DMS79 treated with DMSO at 0.1 percent for 48 hours (cell line): ENCODE measurements around the gene GGTLC1.
"Not testable (repeated sequence)": the region's sequence is repeated elsewhere in the genome, so short reads cannot be mapped to it uniquely, and the experiment has no call there.

ENCODE experiments used
- DNase-seq: peaks from one replicate; lab custom pipeline; 2025; lab: John Stamatoyannopoulos, UW

The GGTLC1 gene

DNA sequence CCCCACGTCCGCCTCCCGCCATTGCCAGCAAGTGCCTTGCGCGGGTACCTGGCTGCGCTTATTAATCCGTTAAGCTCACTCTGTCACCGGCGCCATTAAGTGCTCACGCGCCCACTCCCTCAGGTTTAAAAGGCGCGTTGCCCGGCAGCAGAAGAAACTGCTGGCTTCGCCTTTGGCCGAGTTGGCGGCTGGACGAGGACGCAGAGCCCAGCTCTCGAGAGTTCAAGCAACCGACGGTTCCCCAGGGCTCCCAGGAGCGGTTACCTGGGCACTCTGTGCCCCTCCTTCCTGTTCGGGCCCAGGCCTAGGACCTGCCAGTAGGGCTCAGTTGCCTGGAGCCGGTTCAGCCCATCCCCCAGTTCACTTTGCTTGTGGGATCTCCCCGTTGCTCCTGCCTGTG lies at the start of gene GGTLC1:
TSS of gene GGTLC1 (minus strand) at position 219 of the 400 bp plus-strand sequence. CDS start 2,168 bp downstream, outside the sequence.
- no peak for DNase-seq

DNA sequence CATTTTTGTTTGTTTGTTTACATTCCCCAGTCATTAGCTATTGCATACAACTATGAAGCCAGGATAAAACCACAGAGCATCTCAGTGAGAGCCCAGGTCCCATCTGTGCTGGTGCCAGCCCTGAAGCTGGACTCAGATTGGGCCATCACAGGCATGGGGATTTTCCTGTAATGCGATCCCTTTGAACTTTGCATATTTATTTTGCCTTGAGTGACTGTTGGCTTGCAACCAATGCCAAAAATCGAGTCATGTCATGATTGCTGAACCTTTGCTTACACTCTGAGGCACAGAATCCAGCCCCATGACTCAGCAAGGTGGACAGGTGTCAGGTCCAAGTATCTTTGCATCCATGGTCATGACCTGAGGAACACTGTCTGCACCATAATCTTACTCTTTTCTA lies 46.2 kb upstream of the GGTLC1 start:
- peak; percentile 3 for DNase-seq

DNA sequence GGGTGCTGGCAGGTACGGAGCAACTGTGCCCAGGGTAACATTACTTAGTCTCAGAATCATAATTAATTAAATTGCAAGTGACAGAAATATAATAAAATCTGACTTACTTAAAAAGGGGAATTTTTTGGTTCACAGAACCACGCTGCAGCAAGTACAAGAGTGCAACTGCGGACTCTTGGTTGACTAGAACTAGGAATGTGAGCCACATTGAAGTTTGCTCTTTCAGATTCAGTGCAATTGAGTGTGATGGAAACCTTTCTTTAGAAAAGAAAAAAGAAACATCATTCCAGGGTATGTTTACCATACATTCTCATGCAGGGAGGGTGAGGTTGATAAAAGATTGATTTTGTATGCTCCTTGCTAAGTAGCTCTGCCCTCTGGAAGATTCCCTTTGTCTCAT lies 45.0 kb upstream of the GGTLC1 start:
- DNase-seq: no peak

DNA sequence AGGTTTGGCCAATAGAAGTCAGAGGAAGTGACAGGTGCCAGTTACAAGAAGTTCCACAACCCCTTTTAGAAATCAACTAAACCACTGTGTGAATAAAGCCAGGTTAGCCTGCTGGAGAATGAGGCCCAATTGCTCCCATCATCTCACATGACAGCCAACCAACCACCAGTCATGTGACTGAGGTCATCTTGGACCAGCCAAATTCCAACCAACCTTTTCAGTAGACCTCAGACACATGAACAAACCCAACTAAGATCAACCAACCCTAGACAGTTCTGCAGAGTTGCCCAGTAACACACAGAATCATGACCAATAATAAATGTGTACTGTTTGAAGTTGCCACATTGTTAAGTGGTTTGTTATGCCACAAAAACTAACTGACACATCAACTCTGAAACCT lies 44.6 kb upstream of the GGTLC1 start:
- no peak for DNase-seq

DNA sequence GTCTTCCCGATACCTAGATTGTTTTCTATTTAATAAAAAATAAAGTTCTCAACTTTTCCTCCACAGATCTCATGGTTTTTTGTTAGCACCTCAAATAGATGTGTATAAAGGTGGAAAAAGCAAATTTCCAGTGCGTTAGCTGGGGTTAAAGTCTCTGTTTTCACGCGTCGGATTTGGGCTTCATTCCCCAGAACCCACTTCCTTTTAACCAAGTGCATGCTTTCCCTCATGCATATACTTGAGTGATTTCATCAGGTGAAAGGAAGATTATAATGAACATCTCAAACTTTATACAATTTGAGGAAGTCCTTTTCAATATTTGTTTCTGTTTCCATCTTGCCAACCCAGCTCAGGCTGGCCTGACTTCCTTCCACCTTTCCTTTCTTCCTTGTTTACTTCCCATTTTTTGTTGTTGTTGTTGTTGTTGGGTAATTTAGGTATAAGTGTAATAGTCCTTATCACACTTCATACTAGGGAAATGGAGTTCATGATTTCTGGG lies 43.9 kb upstream of the GGTLC1 start:
- DNase-seq: no peak

DNA sequence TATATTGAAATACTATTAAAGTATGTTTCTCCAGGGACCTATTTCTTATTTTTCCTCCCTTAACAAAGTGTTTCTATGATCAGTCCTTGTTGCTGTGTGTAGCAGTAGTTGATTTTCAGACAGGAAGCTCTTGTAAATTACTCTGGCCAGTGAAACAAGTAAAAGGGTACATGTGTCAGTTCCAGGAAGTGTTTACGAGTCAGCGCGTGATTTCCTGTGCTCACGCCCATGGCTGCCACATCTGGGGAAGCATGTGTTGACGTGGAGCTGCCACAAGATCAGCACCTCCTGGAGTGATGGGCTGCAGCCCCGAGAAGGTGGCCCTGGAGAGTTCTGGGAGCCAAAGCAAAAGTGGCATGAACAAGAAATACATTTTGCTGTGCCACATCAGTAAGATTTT lies 38.6 kb upstream of the GGTLC1 start:
- DNase-seq: no peak

DNA sequence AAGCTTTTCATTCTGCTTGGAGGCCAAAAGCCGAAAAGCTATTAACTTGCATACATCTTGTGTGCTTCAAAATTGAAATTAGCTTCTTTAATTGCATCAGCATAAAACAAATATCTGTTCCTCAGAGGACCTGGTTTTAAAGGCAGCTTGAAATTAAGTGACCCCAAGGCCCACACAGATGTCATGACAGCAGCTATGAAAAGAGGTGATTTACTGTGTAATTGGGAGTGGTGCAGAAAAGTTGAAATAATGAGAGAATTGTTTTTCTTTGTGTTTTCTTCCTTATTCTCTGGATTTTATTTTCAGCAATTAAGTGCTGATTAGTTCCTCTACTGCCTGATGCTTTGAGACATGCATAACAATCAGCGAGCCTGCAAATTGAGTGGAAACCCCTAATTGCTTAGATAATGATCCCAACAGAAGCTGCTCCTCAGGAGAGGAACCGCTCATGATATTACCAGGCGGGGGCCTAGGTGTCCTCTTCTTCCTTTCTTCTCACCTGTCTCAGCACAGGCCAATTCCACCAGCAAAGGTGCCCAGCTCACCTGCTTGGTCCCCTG lies 34.1 kb upstream of the GGTLC1 start:
- no peak for DNase-seq

DNA sequence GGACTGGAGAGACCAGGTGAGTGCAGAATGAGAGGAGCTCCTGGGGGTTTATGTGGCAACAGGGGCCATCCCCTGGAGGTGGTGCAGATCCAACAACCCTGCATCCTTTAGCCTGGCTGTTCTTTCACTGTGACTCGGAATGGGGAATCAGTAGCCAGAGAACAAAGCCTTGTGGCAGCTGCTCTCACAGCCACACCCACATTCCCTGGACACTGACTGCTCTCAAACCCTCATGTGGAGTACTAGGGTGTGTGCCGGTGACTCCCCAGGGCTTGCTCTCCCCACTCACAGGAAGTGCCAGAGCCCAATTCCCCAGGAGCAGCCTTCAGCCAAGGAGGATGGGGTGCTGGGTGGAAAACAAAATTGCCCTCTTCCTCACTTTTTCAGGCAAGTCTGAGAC lies 30.2 kb upstream of the GGTLC1 start:
- DNase-seq: no peak

DNA sequence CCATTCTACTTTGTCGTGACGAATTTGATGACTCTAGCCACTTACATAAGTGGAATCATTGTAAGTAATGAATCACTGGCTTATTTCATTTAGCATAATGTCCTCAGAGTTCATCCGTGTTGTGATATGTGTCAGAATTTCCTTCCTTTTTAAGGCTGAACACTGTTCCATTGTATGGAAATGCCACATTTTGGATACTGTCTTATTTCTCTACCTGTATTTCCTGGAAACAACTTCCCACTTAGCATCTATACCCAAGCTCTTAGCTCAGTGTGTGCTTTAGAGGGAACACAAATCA lies 28.8 kb upstream of the GGTLC1 start:
- DNase-seq: no peak

DNA sequence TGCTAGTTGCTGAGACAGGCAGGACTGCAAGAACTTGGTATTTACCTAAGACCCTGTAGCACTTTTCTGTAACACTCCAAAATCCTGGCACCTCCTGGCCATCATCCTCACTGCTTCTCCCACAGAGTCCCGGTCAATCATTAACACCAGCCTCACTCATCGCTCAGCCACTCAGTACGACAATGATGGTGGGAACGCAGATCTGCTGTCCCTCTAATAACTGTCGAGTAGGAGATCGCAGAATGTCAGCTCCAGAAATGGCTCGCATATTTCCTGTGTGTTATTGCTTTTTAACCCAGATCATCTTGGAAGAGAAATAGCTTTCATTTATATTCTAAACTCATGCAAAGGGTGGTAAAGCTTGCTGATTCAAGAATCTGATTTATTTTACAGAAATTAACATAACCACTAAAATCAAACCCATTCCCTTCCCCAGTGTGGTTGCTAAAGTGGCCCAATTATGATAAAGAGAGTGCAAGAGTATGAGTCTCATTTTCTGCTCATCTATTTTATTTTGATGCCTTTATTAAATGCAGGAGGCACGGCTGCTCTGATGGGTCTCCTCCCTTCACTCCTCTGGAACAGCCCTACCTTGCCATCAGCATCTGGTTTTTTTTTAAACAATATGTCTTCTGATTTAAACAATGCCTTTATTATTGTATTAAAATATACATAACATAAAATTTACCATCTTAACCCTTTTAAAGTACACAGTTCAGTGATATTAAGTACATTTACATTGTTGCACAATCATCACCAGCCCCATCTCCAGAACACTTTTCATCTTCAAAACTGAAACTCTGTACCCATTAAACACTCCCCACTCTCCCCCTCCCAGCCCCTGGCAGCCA lies 28.3 kb upstream of the GGTLC1 start:
- DNase-seq: no peak

DNA sequence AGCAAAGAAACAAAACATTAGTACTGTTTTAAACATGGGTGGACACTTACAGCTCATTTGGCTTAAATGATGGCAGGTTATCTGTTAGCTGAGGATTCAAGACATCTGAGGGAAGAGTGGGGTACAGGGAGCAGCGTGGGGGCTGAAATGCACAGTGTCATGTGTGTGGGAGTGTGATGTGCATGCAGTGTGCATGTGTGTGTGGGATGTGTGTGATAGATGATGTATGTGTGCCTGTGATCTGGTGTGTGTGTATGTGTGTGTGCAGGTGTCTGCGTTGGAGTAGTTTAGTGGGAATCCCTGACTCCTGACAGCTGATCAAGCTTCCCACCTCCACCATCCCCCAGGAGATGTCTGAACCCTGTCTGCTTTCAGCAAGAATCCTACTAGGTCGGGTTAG lies 25.4 kb upstream of the GGTLC1 start:
- DNase-seq: no peak

DNA sequence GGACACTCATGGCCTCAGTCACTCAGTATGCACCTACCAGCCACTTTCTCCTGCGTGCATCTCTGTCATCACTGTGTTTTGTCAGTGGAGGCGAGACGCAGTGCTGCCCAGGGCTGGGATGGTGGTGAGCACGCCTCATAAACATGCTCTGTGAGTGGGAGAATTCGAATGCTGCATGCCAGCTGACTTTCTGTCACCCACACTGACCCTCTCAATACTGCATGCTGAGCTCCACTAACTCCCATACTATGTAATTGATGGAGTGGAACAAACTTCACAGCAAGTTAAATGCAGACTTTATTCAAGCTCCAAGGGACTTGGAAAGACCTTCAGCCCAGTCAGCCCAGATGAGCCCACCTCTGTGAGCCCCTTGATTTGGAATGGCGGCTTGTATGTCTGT lies 22.7 kb upstream of the GGTLC1 start:
- no peak for DNase-seq

DNA sequence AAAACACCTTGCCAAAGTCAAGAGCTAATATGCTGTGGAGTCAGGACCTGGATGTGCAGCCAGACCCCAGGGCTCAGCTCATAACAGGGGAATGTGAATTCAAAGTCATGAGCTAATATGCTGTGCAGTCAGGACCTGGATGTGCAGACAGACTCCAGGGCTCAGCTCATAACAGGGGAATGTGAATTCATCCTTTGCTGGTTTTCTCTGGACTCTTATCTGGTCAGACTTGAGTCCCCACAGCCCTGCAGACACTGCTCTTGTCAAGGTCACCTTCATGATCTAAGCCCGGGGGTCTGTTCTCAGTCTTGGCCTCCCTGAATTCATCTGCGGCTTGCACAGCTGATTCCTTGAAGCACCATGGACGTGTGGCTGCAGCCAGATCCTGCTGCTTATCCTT lies 19.2 kb upstream of the GGTLC1 start:
- no peak for DNase-seq

DNA sequence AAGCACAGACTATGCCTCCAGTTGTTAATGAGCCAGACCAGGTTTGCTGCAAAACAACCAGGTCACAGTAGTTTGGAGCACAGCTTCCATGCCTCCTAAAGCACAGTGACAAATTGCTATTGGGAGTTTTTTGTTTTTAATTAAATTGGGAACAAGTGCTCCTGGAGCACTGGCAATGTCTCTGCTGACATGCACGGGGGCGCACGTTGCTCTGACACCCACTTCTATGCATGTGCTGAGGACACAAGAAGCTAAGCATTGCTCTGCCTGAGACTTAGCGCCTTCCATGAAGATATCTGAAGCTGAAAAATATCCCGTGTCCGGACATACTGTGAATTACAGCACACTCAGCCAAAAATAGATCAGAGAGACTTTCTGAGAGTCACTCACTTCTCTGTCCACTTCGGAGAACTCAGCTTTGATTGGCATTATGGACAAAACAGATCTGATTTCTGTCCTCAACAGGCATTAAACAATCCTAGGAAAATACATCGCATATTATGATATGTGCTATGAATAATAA lies 18.6 kb upstream of the GGTLC1 start:
- DNase-seq: no peak

DNA sequence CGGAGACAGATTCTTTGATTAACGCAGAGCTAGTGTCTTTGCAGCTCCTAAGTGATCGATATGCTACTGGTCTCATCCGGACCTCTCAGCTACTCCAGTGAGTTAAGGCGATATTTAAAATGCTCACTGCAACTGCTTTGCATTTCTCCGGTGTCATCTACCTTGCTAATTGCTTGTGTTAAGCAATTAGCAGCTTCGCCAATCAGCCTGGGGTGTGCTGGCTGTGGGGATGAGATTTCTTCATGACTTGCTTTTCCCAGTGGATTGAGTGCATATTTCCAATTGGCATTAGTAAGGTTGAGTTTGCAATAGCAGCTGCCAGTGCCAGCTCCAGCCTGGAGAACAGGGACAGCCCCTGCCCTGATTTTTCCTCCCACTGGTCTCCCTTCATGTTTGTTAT lies 18.0 kb upstream of the GGTLC1 start:
- DNase-seq: no peak

DNA sequence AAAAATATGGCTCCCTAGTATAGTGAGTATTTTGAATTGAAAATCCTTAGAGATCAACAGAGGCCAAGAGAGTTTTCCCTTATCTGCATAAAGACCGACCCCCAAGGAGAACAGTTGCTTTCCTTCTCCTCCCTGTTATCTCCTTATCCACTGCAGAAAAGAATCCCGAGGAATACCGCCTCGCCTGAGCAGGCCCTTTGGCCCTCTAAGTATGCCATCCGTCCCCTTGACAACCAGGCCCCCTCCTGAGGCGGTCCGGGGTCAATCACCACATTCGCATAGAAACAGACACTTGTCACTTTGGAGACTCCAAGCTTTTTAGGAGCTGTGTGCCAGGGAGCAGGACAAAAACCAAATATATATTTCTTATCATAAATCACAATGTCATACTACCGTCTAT lies 15.9 kb upstream of the GGTLC1 start:
- no peak for DNase-seq

DNA sequence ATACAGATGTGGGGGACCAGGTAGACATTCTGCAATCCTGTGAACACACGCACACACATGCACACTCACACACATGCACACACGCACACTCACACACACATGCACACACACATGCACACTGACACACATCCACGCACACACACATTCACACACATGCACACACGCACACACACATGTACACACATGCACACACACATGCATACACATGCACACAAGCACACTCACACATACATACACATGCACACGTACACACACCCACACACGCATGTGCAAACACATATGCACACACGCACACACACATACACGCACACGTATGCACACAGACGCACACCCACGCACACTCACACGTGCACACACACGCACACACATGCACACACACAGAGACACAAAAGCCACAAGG lies 14.3 kb upstream of the GGTLC1 start:
- DNase-seq: no peak

DNA sequence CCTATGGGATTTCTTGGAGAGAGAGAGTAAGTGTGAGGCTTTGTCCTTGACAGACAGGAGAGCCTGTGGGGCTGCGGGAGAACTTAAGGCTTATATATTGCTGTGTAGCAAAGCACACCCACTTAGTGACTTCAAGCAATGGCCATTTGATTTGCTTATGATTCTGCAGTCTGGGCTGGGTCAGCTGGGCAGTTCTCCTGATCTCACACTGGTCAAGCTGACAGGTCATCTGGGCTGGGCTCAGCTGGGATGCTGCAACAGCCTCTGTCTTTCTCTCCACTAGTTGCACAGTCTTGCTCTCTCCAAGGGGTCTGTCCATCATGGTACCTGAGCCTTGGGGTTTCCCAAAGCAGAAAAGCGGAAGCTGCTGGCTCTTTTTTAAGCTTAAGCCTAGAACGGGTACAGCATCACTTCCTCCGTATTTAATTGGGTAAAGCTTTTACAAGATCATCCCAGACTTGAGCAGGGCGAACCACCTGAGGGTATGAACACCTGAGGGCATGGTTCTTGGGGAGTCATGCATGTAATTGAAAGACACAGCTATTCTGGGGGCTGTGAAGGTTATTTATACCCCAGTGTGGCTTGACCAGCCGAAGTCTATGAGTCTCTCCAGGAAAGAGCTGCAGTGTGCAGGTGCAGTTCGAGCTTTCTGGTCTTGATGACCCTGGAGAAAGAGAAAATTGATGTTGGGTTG lies 13.3 kb upstream of the GGTLC1 start:
- DNase-seq: no peak

DNA sequence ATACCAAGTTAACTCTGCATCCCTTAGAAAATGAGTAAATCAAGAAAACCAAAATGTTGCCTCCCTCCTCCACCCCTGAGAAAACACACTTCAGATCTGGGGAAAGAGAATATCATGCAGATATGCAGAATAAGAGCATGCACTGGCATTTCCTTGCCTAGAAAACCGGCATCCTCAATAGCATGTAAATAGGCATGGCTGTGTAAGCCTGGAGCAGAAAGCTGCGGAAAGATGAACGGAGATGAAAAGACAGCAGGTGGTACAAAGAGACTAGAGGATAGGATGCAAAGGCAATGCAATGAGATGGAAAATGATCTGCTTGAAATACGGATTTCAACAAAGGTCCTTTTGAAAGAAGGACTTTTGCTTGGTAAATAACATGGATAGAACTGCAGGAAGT lies 10.3 kb upstream of the GGTLC1 start:
- DNase-seq: no peak

DNA sequence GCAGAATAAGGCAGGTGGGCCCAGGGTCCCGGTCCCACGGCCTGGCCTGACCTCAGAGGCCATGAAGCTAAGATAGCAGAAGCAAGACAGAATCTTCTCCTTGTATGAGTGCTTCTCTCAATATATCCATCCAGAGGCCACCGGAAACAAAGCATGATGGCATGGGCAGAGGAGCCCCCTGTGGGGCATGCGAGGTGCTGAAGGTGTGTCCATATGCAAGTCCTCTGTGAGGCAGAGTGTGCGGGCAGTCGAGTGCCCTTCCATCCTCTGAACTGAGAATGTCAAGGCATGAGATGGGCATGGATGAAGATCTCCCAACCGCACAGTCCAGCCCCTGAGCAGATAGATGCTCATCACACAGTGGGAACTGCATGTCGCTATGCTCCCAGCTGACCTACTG lies 9.8 kb upstream of the GGTLC1 start:
- no peak for DNase-seq

DNA sequence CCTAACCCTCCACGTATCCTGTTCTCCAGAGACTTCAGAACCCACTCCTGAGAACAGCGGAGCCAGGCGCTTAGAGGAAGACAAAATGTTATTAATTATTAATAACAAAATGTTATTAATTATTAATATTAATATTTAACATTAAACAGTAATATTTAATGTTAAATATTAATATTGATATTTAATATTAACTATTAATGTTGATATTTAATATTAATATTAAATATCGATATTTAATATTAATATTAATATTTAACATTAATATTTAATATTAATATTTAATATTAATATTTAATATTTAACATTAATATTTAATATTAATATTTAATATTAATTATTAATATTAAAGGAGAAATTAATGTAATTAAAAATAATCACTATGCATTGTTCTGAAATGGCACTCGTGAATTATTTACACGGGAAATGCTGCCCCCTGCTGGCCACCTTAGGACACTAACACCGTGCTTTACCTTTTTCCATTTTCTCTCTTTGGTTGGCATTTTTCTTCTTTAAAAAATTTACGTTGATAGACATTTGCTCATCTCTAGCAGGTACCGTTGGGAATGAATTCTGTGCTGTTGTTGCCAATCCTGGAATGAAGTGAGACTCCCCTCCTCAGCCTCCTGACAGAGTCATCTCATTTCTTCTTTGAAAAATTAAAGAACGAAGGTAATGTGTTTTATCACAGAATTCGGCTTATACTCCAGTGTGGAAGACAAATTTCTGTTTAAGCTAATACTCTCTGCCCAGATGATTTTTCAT lies 7.5 kb upstream of the GGTLC1 start:
- DNase-seq: peak; percentile 20

DNA sequence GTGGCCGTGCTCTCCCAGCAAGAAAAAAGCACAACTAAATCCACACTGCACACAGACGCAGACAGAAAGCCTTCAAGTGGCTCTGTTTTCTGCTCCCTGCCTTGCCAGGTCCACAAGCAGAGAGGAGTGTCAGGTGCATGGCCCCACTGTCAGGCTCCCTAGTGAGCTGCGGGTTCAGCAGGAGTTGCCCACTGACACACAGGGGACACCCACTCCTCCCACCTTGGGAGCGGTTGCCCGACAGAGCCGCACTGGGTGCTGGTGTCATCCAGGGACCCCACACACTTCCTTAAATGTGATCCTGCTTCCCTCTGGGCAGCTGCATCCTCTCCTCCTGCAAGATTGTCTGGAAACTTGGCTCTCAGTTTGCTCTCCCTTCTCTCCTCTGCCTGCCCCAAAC lies 6.7 kb upstream of the GGTLC1 start:
- DNase-seq: not testable (repeated sequence)
